NCI-H510A treated with DMSO at 0.1 percent for 48 hours (cell line): Measurements from ENCODE around the gene FLT3.
"Not testable (repeated sequence)": the region's sequence is repeated elsewhere in the genome, so short reads cannot be mapped to it uniquely, and the experiment has no call there.

Experiments
- DNase-seq: peaks from one replicate; lab custom pipeline; 2025; lab: John Stamatoyannopoulos, UW

Gene FLT3

GRCh38 chr13:28099396-28100149 lies 803 bp downstream of the FLT3 start:
- DNase-seq, result no peak

- DNase-seq, result no peak
These were observed 2.9 kb downstream of the FLT3 start for GRCh38 chr13:28097503-28097902.

GRCh38 chr13:28094306-28094705 lies 6.1 kb downstream of the FLT3 start:
- no peak for DNase-seq

- no peak for DNase-seq
These were observed 6.5 kb downstream of the FLT3 start for GRCh38 chr13:28093881-28094280.

GRCh38 chr13:28092431-28092830 lies 7.9 kb downstream of the FLT3 start:
- no peak for DNase-seq

GRCh38 chr13:28089065-28089464 lies 11.3 kb downstream of the FLT3 start:
- no peak for DNase-seq

- not testable (repeated sequence) for DNase-seq
These were observed 22.6 kb downstream of the FLT3 start for GRCh38 chr13:28077820-28078219.

- DNase-seq, result no peak
These were observed 23.1 kb downstream of the FLT3 start for GRCh38 chr13:28077231-28077630.

GRCh38 chr13:28071424-28071823 lies 29.0 kb downstream of the FLT3 start:
- DNase-seq, result no peak

- DNase-seq, result no peak
These were observed 32.9 kb downstream of the FLT3 start for GRCh38 chr13:28067491-28067890.

GRCh38 chr13:28058866-28059613 lies 41.3 kb downstream of the FLT3 start:
- no peak for DNase-seq

- no peak for DNase-seq
These were observed 43.2 kb downstream of the FLT3 start for GRCh38 chr13:28056970-28057712.

- DNase-seq, result no peak
These were observed 44.0 kb downstream of the FLT3 start for GRCh38 chr13:28056426-28056825.

GRCh38 chr13:28055357-28055756 lies 45.0 kb downstream of the FLT3 start:
- DNase-seq, result no peak

- no peak for DNase-seq
These were observed 47.4 kb downstream of the FLT3 start for GRCh38 chr13:28052945-28053344.

- no peak for DNase-seq
These were observed 50.2 kb downstream of the FLT3 start for GRCh38 chr13:28049880-28050875.

- DNase-seq, result peak; percentile 74
These were observed 51.2 kb downstream of the FLT3 start for GRCh38 chr13:28049215-28049614.

GRCh38 chr13:28048768-28049167 lies 51.6 kb downstream of the FLT3 start:
- no peak for DNase-seq

- DNase-seq, result no peak
These were observed 52.5 kb downstream of the FLT3 start for GRCh38 chr13:28047757-28048388.

GRCh38 chr13:28046981-28047380 lies 53.4 kb downstream of the FLT3 start:
- DNase-seq, result no peak

- DNase-seq, result no peak
These were observed 54.5 kb downstream of the FLT3 start for GRCh38 chr13:28045861-28046260.
